HG03060 (cell line): Measurements from ENCODE around the gene UNC79.

Experiments
- ATAC-seq: cut with Tn5 transposase; IDR thresholded peaks from one replicate; pipeline ENCODE4 v1.9.1; 2021; ENCODE audit warnings: low read depth, moderate number of reproducible peaks; ENCODE audit not compliant: unreplicated experiment

Gene UNC79

DNA sequence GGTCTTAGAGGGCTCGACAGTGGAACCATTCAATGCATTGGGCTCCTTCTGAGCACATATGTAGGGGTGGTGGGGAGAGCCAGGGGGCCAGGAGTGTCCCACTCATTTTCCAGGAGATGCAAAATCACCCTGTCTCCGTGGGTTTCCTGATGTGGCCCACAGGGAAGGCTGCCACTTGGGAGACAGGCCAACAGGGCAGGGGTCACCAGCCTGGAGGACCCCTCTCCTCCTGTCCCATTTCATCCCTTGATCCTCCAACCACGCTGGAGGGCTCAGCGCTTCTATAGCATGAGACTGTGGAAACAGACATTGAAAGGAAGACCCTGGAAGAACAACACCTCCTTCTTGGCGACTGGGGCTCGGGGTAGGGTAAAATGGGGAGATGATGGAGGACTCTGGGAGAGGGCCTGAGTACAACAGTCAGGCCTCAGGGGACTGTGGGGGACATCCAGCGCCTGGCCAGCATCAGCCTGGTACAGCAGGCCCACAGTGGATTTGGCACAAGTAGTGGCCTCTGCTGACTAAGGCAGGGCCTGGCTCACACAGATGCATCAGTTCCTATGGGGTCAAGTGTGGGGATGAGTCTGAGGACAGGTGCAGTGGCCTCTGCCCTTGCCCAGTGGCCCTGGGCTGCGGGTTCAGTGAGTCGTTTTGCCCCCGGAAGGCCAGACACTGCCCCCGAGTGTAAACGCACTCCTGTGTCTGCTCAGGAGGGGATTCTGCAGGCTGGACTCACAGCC lies 289.5 kb downstream of the UNC79 start:
- no peak for ATAC-seq

DNA sequence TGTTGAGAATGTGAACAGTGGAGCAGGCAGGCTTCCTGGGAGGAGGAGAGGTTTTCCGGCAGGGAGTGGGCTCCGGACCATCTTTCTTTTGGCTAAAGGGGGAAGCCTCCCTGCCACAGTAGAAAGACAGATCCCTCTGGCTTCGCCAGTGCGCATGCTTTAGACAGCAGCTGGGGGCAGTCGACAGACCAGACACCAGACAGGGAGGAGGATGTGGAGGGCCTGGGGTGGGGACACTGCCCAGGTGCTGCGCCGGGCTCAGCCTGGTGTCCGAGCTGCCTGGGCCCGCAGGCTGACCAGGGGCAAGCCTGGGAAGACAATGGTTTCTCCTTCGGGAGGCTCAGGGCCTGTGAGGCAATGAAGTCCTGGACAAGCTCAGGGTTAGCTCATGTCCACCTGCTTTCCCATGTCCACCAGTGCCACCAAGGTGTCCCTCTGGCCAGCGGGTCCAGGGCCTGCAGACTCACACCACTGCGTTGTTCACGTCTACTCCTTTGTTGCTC lies 290.3 kb downstream of the UNC79 start:
- ATAC-seq: no peak

DNA sequence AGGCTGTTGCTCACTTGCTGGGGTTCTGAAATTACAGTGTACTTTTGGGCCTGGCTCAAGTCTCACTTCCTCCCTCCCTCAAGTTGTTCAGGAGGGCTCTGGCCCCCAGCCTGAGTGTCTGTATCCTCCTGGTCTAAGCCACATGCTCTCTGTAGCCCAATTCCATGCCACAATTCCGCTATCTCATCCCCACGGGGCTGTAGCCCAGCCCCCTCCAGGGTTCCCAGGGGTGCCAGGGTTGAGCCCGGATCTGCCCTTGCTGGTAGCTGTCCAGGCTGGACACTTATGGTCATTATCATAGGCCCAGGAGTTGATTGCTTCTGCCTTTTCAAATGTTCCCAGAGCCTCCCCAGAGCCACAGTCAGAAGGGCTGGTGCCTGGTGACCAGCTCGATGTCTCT lies 292.3 kb downstream of the UNC79 start:
- ATAC-seq: no peak

DNA sequence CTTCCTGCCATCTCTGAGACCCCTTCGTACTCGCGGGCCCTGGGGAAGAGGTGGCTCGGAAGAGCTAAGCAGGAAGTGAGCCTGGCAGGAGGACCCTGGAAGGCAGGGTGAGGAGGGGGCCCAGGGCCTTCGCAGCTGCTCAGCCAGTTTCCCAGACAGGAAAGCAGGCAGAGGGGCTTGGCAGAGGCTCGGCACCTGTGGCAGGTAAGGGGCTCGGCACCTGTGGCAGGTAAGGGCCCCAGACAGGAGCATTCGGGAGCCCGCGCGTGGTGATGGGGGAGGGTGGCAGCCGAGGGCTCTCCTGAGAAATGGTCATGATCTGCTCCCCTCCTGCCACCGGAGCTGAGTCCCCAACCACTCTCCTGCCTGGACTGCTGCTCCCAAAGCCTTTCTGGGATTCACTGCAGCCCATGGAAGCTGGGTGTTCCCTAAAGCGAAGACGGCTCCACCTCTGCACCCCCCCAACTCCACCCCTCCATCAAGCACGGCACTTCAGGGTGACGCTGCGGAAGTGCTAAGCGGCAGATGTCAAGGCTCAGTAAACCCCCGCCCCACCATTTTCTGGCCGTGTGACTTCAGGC lies 294.4 kb downstream of the UNC79 start:
- no peak for ATAC-seq

DNA sequence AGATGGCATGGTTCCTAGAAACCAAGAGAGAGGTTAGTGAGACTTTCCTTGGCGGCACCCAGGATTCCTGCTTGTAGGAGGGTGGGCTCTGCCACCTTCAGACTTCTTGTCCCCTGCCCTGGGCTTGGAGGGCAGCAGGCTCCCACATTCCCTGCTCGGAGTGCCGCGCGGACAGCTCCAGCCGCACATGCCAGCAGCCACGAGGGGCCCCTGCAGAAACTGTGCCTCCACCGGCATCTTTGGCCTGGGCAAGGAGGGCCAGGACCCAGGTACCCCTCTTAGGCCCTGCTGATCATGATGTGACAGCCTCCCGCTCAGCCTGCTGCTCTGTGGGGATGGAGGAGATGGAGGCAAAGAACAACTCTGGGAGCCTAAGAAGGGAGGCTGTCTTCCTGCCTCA lies 295.3 kb downstream of the UNC79 start:
- no peak for ATAC-seq

DNA sequence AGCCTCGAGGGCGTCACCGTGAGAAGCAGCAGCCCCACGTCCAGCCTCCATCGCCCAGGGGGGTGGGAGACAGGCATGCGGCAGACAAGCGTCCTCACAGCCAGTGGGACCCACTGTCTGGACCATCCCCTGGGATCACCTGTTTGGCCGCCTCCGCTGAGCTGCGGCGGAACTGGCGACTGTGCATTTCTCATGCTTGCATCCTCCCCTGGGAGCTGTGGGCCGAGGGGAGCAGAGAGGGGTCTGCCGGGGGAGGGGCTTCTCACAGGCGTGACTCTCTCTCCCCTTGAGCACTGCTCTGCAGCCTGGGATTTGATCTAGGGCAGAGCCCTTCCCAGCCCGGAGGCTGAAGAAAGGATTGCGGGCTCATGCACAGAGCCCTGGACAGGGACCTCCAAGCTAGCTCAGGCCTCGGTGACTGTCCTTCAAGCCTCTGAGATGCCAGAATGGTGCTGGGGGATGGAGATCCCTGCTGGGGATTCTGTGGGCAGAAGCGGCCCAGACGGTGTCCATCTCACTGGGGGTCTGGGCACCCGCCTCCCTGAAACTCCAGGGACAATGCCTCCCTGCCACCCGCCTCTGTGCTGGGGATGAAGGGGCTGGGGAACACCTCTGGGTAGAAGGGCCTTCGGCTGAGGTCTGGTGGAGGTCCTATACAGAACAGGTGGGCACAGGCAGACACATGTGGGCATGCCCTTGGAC lies 296.5 kb downstream of the UNC79 start:
- no peak for ATAC-seq

DNA sequence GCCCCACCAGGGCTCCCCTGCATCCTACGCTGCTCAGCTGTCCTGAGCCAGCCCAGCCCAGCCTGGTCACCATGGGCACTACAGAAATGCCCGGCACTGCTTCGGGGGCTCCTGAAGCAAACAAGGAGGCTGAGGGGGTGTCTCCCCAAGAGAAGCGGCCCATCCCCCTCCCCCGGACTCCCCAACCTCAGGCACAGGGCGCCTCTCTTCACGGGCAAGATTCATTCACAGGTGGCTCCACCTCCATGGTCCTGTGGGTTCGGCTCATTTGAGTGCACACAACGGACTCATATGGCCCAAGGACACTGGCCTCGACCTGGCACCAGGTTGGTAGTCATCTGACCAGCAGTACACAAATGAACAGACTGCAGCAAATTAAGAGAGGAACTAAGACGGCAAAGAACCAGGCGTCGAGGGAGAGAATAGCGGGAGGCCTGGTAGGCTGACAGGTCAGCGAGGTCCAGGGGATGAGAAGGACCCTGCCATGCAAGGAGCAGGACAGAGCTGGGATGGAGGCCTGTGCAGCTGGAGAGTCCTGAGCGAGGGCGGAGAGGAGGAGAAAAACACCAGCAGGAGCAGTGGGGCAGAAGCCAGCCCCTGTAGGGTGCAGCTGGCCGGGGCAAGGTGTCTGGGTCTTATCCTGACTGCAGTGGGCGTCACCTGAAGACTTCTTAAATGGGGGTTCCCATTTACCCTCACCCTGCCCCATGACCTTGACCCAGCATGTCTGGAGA lies 297.3 kb downstream of the UNC79 start:
- ATAC-seq: no peak

DNA sequence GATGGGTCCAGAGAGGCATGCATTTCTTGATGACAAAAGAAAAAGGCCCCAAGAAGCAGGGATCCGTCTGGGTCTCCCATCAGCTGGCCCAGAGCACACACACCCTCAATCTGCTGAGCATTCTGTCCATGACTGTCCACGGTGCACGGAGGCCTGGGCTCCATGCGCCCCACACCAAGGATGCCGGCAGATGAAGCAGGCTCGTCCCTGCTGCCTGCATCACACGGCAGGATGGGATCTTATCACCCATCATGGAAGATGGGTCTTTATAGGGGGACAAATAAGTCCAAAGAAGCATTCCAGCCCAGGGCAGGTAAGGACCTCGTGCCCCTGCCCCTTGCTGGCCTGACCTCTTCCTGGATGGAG lies 297.9 kb downstream of the UNC79 start:
- ATAC-seq: no peak

DNA sequence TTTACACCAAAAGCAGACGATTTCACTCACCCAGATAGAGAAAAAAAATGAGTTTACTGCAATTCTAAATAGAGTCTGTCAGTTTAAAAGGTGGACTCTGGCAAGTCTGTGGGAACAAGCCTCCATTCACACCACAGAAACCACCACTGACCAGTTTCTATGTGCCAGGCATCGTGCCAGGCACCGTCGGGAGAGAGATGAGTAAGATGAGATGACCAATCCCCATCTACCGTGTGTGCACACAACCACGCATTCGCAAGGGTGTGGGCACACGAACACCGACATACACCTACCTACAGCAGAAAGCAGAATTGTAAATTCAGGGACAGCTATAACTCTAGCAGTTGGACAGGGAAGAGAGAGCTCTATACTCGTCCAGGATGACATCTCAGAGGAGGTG lies 299.3 kb downstream of the UNC79 start:
- no peak for ATAC-seq

DNA sequence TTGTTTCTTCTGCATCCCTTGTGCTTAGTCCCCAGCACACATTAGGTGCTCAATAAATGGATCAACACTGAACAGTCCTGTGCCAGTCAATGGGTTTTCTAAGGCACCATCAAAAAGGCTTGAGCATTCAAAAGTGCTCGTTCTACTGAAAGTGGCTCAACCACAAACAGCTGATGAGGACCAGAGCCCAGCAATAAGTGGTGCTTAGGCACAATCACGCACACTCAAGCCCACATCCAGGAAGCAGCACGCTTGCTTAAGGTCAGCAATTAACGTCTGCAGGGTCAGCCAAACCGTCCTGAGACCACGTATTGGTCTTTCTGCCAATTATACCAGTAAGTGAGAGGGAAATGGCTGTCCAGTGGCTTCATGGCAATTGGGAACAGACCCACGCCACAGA lies 301.0 kb downstream of the UNC79 start:
- ATAC-seq: no peak

DNA sequence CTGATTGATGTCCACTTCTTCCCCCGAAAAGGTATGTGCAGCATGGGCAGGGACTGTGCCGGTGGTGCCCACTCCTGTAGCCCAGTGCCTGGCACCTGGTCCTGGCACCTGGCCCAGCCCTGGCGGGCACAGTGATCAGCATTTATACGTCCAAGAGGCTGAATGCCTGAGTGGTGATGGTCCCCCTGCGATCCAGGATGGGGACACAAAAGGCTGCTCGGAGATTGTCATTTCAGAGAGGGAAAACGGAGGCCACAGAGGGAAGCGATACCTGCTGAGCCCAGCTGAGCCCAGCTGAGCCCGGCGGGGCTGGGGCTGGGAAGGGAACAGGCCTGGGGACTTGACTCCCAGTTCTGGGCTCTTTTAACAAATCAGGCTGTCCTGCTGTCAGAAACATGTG lies 301.8 kb downstream of the UNC79 start:
- ATAC-seq: no peak

DNA sequence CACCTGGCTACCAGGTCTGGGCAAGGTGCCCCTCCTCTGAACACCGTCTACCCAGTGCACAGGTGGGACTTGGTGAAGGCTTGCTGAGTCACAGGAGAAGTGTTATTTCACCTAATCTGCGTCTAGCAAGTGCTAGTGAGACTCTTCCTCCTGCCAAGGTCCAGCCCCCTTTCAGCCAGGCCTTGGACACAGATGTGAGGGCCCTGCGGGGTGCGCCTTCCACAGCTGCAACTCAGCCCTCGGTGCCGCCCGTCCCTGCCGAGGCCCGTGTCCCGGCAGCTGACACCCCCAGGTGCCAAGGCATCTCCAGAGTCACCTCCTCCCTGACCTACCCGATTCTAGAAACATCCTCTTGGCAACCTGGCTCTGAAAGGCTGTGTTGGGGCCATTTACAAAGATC lies 302.5 kb downstream of the UNC79 start:
- ATAC-seq: no peak

DNA sequence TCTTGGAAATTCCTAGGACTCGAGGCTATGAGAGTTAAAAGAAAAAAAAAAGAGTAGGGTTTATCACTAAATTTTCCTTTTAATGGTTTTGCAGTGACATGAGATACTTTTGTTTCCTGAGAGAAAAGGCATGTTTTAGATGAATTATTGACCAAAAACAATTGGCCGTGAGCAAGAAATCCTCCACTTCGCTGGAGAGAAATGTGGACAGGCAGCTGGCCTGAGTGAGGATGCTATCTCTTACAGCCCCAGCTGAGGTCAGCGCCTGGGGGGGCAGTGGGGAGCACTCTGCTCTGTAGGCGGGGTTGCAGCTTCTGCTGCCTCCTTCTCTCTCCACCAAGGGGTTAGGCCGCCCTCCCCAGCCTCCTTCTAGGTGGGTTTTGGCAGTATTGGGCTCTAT lies 302.9 kb downstream of the UNC79 start:
- no peak for ATAC-seq

DNA sequence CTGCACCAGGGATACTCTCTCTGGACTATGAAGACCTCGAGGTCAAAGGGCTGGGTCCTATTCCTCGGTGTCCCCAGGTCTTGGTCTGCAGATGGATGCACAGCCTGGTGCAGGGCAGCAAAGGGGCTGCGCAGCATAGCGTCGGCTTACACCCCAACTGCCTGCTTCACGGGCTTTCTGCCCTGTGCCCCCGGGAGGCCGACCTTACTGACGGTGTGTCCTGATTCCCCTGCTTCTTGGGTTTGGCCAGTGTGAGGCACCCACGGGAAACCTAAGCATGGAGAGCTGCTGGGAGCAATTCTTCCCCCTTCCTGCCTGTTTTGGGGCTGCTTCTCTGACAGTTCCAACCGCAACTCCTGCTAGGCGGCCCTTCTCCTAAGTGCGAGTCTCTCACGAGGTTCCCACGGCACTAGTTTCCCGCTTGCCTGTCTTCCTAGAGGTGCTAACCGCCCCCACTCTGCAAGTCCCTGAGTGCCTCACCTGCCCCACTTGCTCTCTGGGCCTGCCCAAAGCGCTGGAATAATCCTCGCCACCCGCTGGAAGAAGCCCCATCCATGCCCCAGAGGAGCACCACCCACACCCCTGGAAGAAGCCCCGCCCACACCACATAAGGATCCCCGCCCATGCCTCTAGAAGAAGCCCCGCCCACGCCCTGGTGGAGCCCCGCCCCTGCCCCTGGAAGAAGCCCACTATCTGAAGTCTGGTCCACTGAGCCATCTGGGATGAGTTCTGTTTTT lies 303.5 kb downstream of the UNC79 start:
- no peak for ATAC-seq

DNA sequence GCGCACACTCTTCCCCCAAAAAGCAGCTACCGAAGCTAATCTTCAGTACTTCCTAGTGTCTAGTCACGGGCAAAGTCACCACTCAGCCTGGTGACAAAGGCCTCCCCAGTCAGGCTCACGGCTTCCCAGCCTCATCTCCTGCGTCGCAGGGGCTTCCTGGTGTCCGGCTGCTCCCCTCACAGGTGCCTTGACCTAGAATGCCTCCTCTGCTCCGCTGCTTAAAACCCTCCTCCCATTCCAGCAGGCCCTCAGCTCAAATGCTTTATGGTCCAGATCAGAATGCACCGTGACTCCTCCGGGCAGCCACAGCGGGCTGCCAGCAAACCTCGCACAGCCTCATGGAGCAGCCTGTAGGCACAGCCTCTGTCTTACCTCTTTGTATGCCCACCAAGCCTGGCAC lies 304.5 kb downstream of the UNC79 start:
- ATAC-seq: no peak

DNA sequence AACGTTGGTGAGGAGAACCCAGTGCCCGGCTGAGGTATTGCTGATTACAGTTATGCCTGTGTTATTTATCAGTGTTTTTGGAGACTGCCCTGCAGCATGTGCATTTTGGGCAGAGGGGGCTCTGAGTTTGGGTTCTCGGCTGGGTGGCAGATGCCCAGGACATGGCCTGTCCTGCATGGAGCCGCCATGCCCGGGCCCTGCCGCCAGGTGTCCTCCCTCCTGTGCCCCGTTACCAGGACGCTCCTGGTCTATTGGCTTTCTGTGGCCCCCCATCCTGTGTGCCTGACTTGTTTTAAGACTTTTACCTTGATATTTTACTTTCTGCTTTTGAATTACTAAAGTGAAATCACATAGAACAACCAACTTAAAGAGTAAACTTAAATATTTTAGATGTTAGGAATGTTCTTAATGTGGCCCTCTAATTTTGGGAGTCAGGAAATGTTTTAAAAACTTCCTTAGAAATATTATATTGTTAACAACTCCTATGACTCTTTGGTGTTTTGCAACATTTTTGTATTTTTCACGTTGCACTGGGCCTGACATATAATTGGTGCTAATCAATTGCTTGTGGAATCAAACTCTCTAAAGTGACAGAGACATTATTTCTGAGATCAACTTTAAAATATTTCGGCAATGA lies 305.8 kb downstream of the UNC79 start:
- ATAC-seq: no peak

DNA sequence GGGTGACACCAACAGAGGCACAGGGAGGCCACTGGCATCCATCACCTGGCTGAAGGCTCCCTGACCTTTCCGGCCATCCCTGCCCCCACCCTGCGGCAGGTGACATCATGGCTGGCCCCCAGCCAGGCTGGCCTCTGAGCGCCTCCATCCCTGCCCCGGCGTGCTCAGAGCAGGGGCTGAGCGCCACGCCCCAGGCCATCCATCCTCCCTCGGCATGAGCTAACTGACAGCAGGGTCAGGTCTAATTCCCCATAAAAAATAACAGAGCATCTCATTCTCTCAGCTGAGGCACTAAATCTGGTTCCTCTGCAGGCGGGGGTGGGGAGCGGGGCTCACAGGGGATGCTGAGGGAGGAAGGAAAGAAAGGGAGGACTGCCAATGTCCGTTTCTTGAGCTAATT lies 306.9 kb downstream of the UNC79 start:
- no peak for ATAC-seq

DNA sequence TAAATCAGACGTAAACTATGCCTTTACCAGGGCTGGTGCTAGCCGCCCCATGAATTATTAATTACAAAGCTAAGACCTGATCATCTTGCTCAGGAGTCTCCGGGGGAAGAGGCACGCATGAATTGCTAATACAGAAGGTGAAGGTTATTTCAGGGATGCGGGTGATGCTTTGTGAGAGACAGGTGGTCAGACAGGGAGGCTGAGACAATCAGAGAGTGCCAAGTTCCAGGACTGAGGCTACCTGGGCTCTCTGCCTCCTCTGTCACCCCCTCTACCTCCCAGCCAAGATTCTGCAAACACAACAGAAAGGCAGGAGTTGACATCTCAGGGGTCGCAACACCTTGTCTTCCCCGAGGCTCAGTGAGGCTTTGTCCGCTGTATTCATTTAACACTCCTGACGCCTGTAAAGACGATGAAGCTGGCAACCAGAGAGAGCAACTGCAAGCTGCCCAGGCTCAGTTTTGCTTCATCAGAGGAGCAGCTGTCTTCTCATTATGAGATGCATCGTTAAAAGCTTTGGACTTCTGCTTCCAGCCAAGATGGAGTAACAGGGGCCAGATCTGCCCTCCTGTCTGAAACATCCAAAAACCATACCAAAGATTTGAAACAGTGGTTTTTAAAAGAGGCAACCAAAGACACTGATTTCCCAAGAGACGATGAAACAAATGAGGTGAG lies 311.0 kb downstream of the UNC79 start:
- no peak for ATAC-seq

DNA sequence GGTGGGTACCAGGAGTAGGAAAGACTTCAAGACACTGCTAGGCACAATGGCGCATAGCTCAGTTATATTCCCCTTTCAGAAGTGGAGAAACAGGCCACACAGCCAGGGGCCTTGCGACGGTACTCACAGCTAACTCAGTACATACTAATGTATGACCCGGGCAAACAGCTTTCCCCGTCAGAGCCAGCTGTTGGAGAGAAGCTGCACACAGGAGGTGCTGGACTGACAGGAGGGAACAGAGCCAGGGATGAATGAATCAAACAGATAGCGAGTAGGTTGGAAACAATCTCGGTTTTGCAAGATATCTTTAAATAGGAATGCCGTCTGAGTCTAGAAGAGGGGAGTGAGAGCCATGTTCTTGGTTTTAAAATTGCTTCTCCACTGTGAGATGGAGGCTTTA lies 312.0 kb downstream of the UNC79 start:
- ATAC-seq: no peak
